Esophagus muscularis mucosa (tissue), 4 donors: ENCODE results near the gene AASDH. TPM values are rescaled to one million over a fixed set of nuclear protein-coding genes. Genes with fewer than 3 reads are reported as not detected.

Source experiments
- DNase-seq: peaks from one replicate; pipeline ENCODE4 v3.0.0-alpha.2; 2017; ENCODE audit errors: extremely low spot score
- H3K27ac ChIP-seq, 4 donors: fragments of 200-600 bp; sonication (generic); replicated peaks in 1 of 4; 1 replicate in 3 of 4; 2 replicates in 1 of 4; pipeline ENCODE4 v1.5.1; 2016 to 2019; ENCODE audit warnings: mild to moderate bottlenecking in 1 of 4
- H3K27me3 ChIP-seq, 4 donors: fragments of 200-600 bp; sonication (generic); one replicate each; pipeline versions ENCODE4 v1.5.1 to v1.6.0; 2016 to 2019
- H3K36me3 ChIP-seq, 4 donors: fragments of 200-600 bp; sonication (generic); one replicate each; pipeline ENCODE4 v1.5.1; 2016 to 2019
- H3K4me1 ChIP-seq, 4 donors: fragments of 200-600 bp; sonication (generic); one replicate each; pipeline ENCODE4 v1.5.1; 2016 to 2019
- H3K4me3 ChIP-seq, 4 donors: fragments of 200-600 bp; sonication (generic); 1 replicate in 2 of 4; 2 replicates in 2 of 4; pipeline ENCODE4 v1.5.1; 2016 to 2019; ENCODE audit warnings: mild to moderate bottlenecking in 4 of 4, moderate library complexity in 1 of 4
- H3K9me3 ChIP-seq, 4 donors: fragments of 200-600 bp; sonication (generic); 1 replicate in 3 of 4; 2 replicates in 1 of 4; pipeline ENCODE4 v1.5.1; 2016 to 2019
- EP300 ChIP-seq: sonication (generic); formaldehyde crosslinking; IDR thresholded peaks from one replicate; pipeline ENCODE4 v1.6.1; 2017; ENCODE audit warnings: antibody characterized with exemption
- POLR2A ChIP-seq: fragments of 450-650 bp; IDR thresholded peaks from one replicate; pipeline ENCODE4 v1.6.1; 2017; ENCODE audit warnings: antibody characterized with exemption, moderate library complexity, mild to moderate bottlenecking, low read depth
- POLR2AphosphoS5 ChIP-seq, 2 donors: sonication (generic); formaldehyde crosslinking; IDR thresholded peaks; one replicate each; pipeline ENCODE4 v1.6.1; 2017; ENCODE audit warnings: antibody characterized with exemption in 2 of 2
- WGBS: methylation state at CpG from one replicate; pipeline ENCODE4 v1.1.5; 2018; 5-methylcytosine and 5-hydroxymethylcytosine counted together
- intact Hi-C: fragments of 100-400 bp; cut with DNase I; formaldehyde crosslinking; loops from one replicate; pipeline ENCODE4 v1.15.1; 2023
- total RNA-seq, 4 donors: library from RNA; depleted of rRNA; stranded (reverse); fragments of >200 nt; gene quantifications; one replicate each; pipeline versions ENCODE4 v1.1.0 to v1.2.1, GENCODE V29; 2016
- TF ChIP-seq, protein P1 (sequence below), 3 experiments: fragments of 200-600 bp in 2 of 3; fragments of 450-650 bp in 1 of 3; sonication (generic) in 2 of 3; IDR thresholded peaks; one replicate each; pipeline ENCODE4 v1.5.1; 2017 to 2019; ENCODE audit warnings: antibody characterized with exemption in 3 of 3, mild to moderate bottlenecking in 2 of 3, moderate library complexity in 1 of 3

AASDH gene
- total RNA-seq, 4 donors from 2014 or later: 5.2 to 9.3 (median 6.3) TPM

DNA sequence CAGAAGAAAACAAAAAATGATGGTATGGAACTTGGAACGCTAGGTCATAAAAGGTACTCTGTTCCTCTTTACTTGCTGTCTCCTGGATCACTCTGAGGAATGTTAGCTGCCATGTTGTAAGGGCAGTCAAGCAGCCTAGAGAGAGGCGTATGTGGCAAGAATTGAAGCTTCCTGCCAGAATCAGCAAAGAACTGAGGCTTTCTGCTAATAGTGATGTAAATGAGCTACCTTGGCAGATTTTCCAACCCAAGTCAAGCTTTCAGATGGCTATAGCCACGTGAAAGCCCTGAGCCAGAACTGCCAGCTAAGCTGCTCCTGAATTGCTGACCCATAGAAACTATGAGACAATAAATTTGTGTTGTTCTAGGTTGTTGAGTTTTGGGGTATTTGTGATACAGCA lies 38.7 kb downstream of the AASDH start:
- intact Hi-C loops: no loop called here
- no peaks in the 10 kb centered on the region for H3K4me1 ChIP-seq
- no peaks in the 10 kb centered on the region for H3K9me3 ChIP-seq
- H3K36me3 ChIP-seq: peaks cover 9 to 66% (median 32%) of the 10 kb centered on the region in 4 donors
- no peaks in the 10 kb centered on the region for H3K27me3 ChIP-seq
- 89% methylated on average over 3 of the region's 3 CpGs for WGBS
- no peak for DNase-seq
- TF ChIP-seq POLR2A (no peak), POLR2AphosphoS5 (IDR thresholded peaks at IDR 0.05) (no peak), EP300 (no peak)
- TF ChIP-seq, protein P1, sequence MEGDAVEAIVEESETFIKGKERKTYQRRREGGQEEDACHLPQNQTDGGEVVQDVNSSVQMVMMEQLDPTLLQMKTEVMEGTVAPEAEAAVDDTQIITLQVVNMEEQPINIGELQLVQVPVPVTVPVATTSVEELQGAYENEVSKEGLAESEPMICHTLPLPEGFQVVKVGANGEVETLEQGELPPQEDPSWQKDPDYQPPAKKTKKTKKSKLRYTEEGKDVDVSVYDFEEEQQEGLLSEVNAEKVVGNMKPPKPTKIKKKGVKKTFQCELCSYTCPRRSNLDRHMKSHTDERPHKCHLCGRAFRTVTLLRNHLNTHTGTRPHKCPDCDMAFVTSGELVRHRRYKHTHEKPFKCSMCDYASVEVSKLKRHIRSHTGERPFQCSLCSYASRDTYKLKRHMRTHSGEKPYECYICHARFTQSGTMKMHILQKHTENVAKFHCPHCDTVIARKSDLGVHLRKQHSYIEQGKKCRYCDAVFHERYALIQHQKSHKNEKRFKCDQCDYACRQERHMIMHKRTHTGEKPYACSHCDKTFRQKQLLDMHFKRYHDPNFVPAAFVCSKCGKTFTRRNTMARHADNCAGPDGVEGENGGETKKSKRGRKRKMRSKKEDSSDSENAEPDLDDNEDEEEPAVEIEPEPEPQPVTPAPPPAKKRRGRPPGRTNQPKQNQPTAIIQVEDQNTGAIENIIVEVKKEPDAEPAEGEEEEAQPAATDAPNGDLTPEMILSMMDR (IDR thresholded peaks at IDR 0.05): no peak
- no peak overlapping the region for H3K4me3 ChIP-seq
- H3K27ac ChIP-seq: no peak overlapping the region

DNA sequence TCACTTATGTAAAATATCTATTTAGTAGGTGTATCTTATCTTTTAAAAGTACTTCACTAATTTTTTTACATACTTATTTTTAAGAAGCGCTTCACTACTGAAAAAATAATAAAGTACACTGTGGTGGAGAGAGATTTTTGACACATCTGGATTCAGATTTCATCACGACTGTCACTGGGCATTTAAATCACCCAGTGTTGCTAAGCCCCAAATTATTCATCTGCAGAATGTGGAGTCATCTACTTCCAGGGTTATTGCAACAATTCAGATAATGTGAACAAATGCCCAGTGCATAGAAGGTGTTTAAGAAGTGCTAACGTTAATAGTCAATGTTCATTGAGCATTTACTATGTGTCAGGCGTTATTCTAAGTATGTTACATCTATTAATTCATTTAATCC lies 41.8 kb downstream of the AASDH start:
- Histone ChIP-seq H3K4me3 (no peak overlapping the region), H3K9me3 (no peaks in the 10 kb centered on the region), H3K36me3 (peaks cover 5 to 45% (median 23%) of the 10 kb centered on the region in 4 donors), H3K27me3 (no peaks in the 10 kb centered on the region), H3K4me1 (no peaks in the 10 kb centered on the region), H3K27ac (no peak overlapping the region)
- intact Hi-C loops: no loop called here
- 90% methylated on average over 4 of the region's 4 CpGs for WGBS
- DNase-seq: no peak
- TF ChIP-seq POLR2AphosphoS5 (IDR thresholded peaks at IDR 0.05): no peak
- no peak for TF ChIP-seq EP300
- TF ChIP-seq, protein P1 (IDR thresholded peaks at IDR 0.05): no peak
- no peak for TF ChIP-seq POLR2A

DNA sequence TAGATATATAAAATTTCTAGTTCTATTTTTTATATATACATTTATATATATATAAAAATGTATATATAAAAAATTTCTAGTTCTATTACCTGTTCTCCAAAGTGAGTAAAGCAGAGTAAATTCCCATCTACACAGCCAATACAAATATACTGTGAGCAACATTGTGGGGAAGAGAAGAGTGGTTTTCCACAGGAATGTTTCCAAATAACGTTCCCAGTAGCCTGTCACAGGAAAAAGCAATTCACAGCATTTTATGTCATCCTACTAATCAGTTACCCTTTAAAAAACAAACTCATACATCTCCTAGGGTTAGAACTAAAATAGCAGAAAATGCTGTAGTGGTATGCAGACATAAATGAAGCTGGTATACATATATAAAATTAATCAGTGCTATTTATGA lies 44.5 kb downstream of the AASDH start:
- no peak overlapping the region for H3K4me3 ChIP-seq
- TF ChIP-seq POLR2A (no peak), POLR2AphosphoS5 (IDR thresholded peaks at IDR 0.05) (no peak), EP300 (no peak)
- TF ChIP-seq, protein P1 (IDR thresholded peaks at IDR 0.05): no peak
- peaks cover 0 to 29% (median 7%) of the 10 kb centered on the region in 4 donors for H3K36me3 ChIP-seq
- no peaks in the 10 kb centered on the region for H3K27me3 ChIP-seq
- H3K27ac ChIP-seq: no peak overlapping the region
- 36% methylated on average over 1 of the region's 1 CpG for WGBS
- H3K4me1 ChIP-seq: no peaks in the 10 kb centered on the region
- no peaks in the 10 kb centered on the region for H3K9me3 ChIP-seq
- DNase-seq: no peak
- intact Hi-C loops: no loop called here

GRCh38 chr4:56330691-56331090 lies 56.6 kb downstream of the AASDH start:
- Histone ChIP-seq H3K4me1 (no peaks in the 10 kb centered on the region), H3K27me3 (no peaks in the 10 kb centered on the region), H3K27ac (no peak overlapping the region), H3K9me3 (no peaks in the 10 kb centered on the region), H3K36me3 (no peaks in the 10 kb centered on the region), H3K4me3 (no peak overlapping the region)
- no peak for TF ChIP-seq POLR2AphosphoS5 (IDR thresholded peaks at IDR 0.05)
- intact Hi-C loops: no loop called here
- no peak for DNase-seq
- 62% methylated on average over 2 of the region's 2 CpGs for WGBS

- TF ChIP-seq, protein P1 (IDR thresholded peaks at IDR 0.05): no peak
- TF ChIP-seq POLR2AphosphoS5 (IDR thresholded peaks at IDR 0.05) (no peak), EP300 (no peak), POLR2A (no peak)
- no peak overlapping the region for H3K27ac ChIP-seq
- intact Hi-C loops: no loop called here
- DNase-seq: no peak
- no peaks in the 10 kb centered on the region for H3K9me3 ChIP-seq
- WGBS: 96% methylated on average over 2 of the region's 2 CpGs
- H3K36me3 ChIP-seq: no peaks in the 10 kb centered on the region
- no peaks in the 10 kb centered on the region for H3K4me1 ChIP-seq
- no peak overlapping the region for H3K4me3 ChIP-seq
- H3K27me3 ChIP-seq: no peaks in the 10 kb centered on the region
Measured at GRCh38 chr4:56326363-56326762, 60.9 kb downstream of the AASDH start.
